Measurements from ENCODE around the gene CUBN. TPM values are rescaled to one million over a fixed set of nuclear protein-coding genes. Genes with fewer than 3 reads are reported as not detected.

Gene CUBN
- total RNA-seq, 4 donors from 2014 or later: 0.27 to 3.6 (median 0.96) TPM

DNA sequence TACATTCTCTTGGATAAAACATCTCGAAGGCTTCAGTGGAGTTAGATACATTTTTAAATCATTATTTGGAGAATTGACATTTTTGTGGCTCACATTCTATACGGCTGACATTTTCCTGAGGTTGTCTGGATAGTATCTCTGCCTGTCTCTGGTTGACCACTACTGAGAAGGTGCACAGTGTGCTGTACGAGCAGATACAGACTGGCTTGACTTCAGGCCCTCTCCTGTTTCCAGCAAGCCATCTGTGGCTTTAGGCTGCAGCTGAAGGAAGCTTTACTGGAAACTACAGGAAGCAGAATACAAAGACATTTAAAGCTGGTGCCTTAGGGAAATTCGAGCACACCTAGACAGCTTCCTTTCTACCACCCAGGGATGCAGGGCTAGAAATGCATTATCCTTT is 273.0 kb downstream of the CUBN start:
- no peak overlapping the region for H3K4me3 ChIP-seq
- ATAC-seq (no peak), DNase-seq (no peak)
- H3K27me3 ChIP-seq: no peaks in the 10 kb centered on the region
- no peaks in the 10 kb centered on the region for H3K4me1 ChIP-seq
- H3K27ac ChIP-seq: no peak overlapping the region
- intact Hi-C loops (cut with DNase I; ENCODE audit: low total_unique reads) (no loop called here), in situ Hi-C loops (cut with MboI; ENCODE audit: low sequenced_read_pairs in 4 of 4) (no loop called here)
- no peaks in the 10 kb centered on the region for H3K36me3 ChIP-seq
- TF ChIP-seq, protein P1, sequence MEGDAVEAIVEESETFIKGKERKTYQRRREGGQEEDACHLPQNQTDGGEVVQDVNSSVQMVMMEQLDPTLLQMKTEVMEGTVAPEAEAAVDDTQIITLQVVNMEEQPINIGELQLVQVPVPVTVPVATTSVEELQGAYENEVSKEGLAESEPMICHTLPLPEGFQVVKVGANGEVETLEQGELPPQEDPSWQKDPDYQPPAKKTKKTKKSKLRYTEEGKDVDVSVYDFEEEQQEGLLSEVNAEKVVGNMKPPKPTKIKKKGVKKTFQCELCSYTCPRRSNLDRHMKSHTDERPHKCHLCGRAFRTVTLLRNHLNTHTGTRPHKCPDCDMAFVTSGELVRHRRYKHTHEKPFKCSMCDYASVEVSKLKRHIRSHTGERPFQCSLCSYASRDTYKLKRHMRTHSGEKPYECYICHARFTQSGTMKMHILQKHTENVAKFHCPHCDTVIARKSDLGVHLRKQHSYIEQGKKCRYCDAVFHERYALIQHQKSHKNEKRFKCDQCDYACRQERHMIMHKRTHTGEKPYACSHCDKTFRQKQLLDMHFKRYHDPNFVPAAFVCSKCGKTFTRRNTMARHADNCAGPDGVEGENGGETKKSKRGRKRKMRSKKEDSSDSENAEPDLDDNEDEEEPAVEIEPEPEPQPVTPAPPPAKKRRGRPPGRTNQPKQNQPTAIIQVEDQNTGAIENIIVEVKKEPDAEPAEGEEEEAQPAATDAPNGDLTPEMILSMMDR (IDR thresholded peaks at IDR 0.05 in 4 of 5, conservative IDR thresholded peaks at IDR 0.05 in 1 of 5): no peak
- no peak for TF ChIP-seq POLR2A (IDR thresholded peaks at IDR 0.05)
- no peaks in the 10 kb centered on the region for H3K9me3 ChIP-seq

GRCh38 chr10:16856092-16856491 is 273.5 kb downstream of the CUBN start:
- H3K27me3 ChIP-seq: no peaks in the 10 kb centered on the region
- H3K4me3 ChIP-seq: no peak overlapping the region
- no peak for ATAC-seq
- H3K27ac ChIP-seq: no peak overlapping the region
- TF ChIP-seq, protein P1 (IDR thresholded peaks at IDR 0.05 in 4 of 5, conservative IDR thresholded peaks at IDR 0.05 in 1 of 5): no peak
- no peak for TF ChIP-seq POLR2A (IDR thresholded peaks at IDR 0.05)
- intact Hi-C loops (cut with DNase I; ENCODE audit: low total_unique reads): no loop called here
- H3K4me1 ChIP-seq: no peaks in the 10 kb centered on the region
- no peaks in the 10 kb centered on the region for H3K9me3 ChIP-seq
- no peaks in the 10 kb centered on the region for H3K36me3 ChIP-seq
- in situ Hi-C loops (cut with MboI; ENCODE audit: low sequenced_read_pairs in 4 of 4): no loop called here
- DNase-seq: no peak

- TF ChIP-seq, protein P1 (IDR thresholded peaks at IDR 0.05 in 4 of 5, conservative IDR thresholded peaks at IDR 0.05 in 1 of 5): no peak
- no peak overlapping the region for H3K4me3 ChIP-seq
- in situ Hi-C loops (cut with MboI; ENCODE audit: low sequenced_read_pairs in 4 of 4): no loop called here
- no peaks in the 10 kb centered on the region for H3K27me3 ChIP-seq
- intact Hi-C loops (cut with DNase I; ENCODE audit: low total_unique reads): no loop called here
- ATAC-seq: no peak
- H3K27ac ChIP-seq: no peak overlapping the region
- DNase-seq: no peak
- H3K36me3 ChIP-seq: no peaks in the 10 kb centered on the region
- no peaks in the 10 kb centered on the region for H3K9me3 ChIP-seq
- no peaks in the 10 kb centered on the region for H3K4me1 ChIP-seq
These were observed 275.0 kb downstream of the CUBN start for GRCh38 chr10:16854623-16855022.

GRCh38 chr10:16853809-16854208 is 275.8 kb downstream of the CUBN start:
- Histone ChIP-seq H3K27me3 (no peaks in the 10 kb centered on the region), H3K36me3 (no peaks in the 10 kb centered on the region), H3K9me3 (no peaks in the 10 kb centered on the region), H3K4me1 (no peaks in the 10 kb centered on the region), H3K4me3 (no peak overlapping the region), H3K27ac (no peak overlapping the region)
- no peak for DNase-seq
- TF ChIP-seq, protein P1 (IDR thresholded peaks at IDR 0.05 in 4 of 5, conservative IDR thresholded peaks at IDR 0.05 in 1 of 5): no peak
- TF ChIP-seq POLR2A (IDR thresholded peaks at IDR 0.05): no peak
- no peak for ATAC-seq
- in situ Hi-C loops (cut with MboI; ENCODE audit: low sequenced_read_pairs in 4 of 4) (no loop called here), intact Hi-C loops (cut with DNase I; ENCODE audit: low total_unique reads) (no loop called here)

DNA sequence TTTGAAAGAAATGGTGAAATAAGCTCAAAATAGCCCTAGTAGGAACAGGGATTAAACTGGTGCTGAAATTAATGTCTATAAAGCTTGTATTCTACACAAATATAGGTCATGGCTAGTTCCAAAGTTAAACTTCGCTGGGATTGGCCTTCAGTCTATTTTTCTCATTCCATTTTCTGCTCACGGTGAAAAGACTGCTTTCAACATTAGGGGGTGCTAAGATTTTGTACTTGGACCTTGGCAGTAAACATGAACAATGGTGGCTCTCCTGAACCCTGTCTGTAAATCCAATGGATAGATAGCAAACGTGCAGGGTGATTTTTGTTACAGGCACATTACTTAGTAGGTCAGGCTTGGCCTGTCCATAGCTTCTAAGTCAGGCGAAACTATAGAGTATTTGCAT is 276.4 kb downstream of the CUBN start:
- no peak for TF ChIP-seq POLR2A (IDR thresholded peaks at IDR 0.05)
- TF ChIP-seq, protein P1 (IDR thresholded peaks at IDR 0.05 in 4 of 5, conservative IDR thresholded peaks at IDR 0.05 in 1 of 5): no peak
- Histone ChIP-seq H3K4me3 (no peak overlapping the region), H3K27me3 (no peaks in the 10 kb centered on the region), H3K4me1 (no peaks in the 10 kb centered on the region), H3K9me3 (no peaks in the 10 kb centered on the region), H3K36me3 (no peaks in the 10 kb centered on the region), H3K27ac (no peak overlapping the region)
- intact Hi-C loops (cut with DNase I; ENCODE audit: low total_unique reads) (no loop called here), in situ Hi-C loops (cut with MboI; ENCODE audit: low sequenced_read_pairs in 4 of 4) (no loop called here)
- ATAC-seq: no peak
- DNase-seq: no peak

Data from gastrocnemius medialis (tissue), 4 donors.